ENCODE results near the gene PRKCZ. TPM values are rescaled to one million over a fixed set of nuclear protein-coding genes. Genes with fewer than 3 reads are reported as not detected.
"Not testable (repeated sequence)": the region's sequence is repeated elsewhere in the genome, so short reads cannot be mapped to it uniquely, and the experiment has no call there.

Gene PRKCZ
- total RNA-seq, 1 donor from 2014 or later = 120 TPM

- DNase-seq = no peak
- no peak overlapping the region for H3K4me3 Mint-ChIP-seq (ENCODE audit: unreplicated experiment)
- peaks cover 4% of the 10 kb centered on the region for H3K9me3 Mint-ChIP-seq (ENCODE audit: unreplicated experiment)
- no peaks in the 10 kb centered on the region for H3K4me1 Mint-ChIP-seq (ENCODE audit: low read depth, unreplicated experiment)
- no peaks in the 10 kb centered on the region for H3K36me3 Mint-ChIP-seq (ENCODE audit: unreplicated experiment)
- no peak for TF ChIP-seq CTCF (IDR thresholded peaks at IDR 0.05; ENCODE audit: partially characterized antibody, unreplicated experiment)
- H3K27me3 Mint-ChIP-seq (ENCODE audit: unreplicated experiment) = no peaks in the 10 kb centered on the region
- H3K27ac Mint-ChIP-seq (ENCODE audit: unreplicated experiment) = no peak overlapping the region
Measured at GRCh38 chr1:2145946-2146835, 96.0 kb downstream of the PRKCZ start.

GRCh38 chr1:2146836-2147517 is 96.8 kb downstream of the PRKCZ start:
- H3K36me3 Mint-ChIP-seq (ENCODE audit: unreplicated experiment) = no peaks in the 10 kb centered on the region
- no peaks in the 10 kb centered on the region for H3K27me3 Mint-ChIP-seq (ENCODE audit: unreplicated experiment)
- TF ChIP-seq CTCF (IDR thresholded peaks at IDR 0.05; ENCODE audit: partially characterized antibody, unreplicated experiment) = no peak
- DNase-seq = peak; percentile 7
- no peak overlapping the region for H3K4me3 Mint-ChIP-seq (ENCODE audit: unreplicated experiment)
- peaks cover 4% of the 10 kb centered on the region for H3K9me3 Mint-ChIP-seq (ENCODE audit: unreplicated experiment)
- H3K27ac Mint-ChIP-seq (ENCODE audit: unreplicated experiment) = no peak overlapping the region
- H3K4me1 Mint-ChIP-seq (ENCODE audit: low read depth, unreplicated experiment) = no peaks in the 10 kb centered on the region

GRCh38 chr1:2147869-2148268 is 97.7 kb downstream of the PRKCZ start:
- H3K36me3 Mint-ChIP-seq (ENCODE audit: unreplicated experiment); DNase-seq; H3K9me3 Mint-ChIP-seq (ENCODE audit: unreplicated experiment); H3K27me3 Mint-ChIP-seq (ENCODE audit: unreplicated experiment); H3K4me3 Mint-ChIP-seq (ENCODE audit: unreplicated experiment); H3K27ac Mint-ChIP-seq (ENCODE audit: unreplicated experiment); H3K4me1 Mint-ChIP-seq (ENCODE audit: low read depth, unreplicated experiment): not testable (repeated sequence)

GRCh38 chr1:2148691-2149090 is 98.5 kb downstream of the PRKCZ start:
- Mint-ChIP-seq H3K9me3 (ENCODE audit: unreplicated experiment) (peaks cover 1% of the 10 kb centered on the region), H3K36me3 (ENCODE audit: unreplicated experiment) (no peaks in the 10 kb centered on the region), H3K4me3 (ENCODE audit: unreplicated experiment) (no peak overlapping the region), H3K27ac (ENCODE audit: unreplicated experiment) (no peak overlapping the region), H3K27me3 (ENCODE audit: unreplicated experiment) (peaks cover 1% of the 10 kb centered on the region), H3K4me1 (ENCODE audit: low read depth, unreplicated experiment) (no peaks in the 10 kb centered on the region)
- no peak for TF ChIP-seq CTCF (IDR thresholded peaks at IDR 0.05; ENCODE audit: partially characterized antibody, unreplicated experiment)
- no peak for DNase-seq

- H3K36me3 Mint-ChIP-seq (ENCODE audit: unreplicated experiment) = peaks cover 10% of the 10 kb centered on the region
- H3K4me1 Mint-ChIP-seq (ENCODE audit: low read depth, unreplicated experiment) = peaks cover 8% of the 10 kb centered on the region
- H3K27ac Mint-ChIP-seq (ENCODE audit: unreplicated experiment) = no peak overlapping the region
- no peak for TF ChIP-seq CTCF (IDR thresholded peaks at IDR 0.05; ENCODE audit: partially characterized antibody, unreplicated experiment)
- peaks cover 12% of the 10 kb centered on the region for H3K9me3 Mint-ChIP-seq (ENCODE audit: unreplicated experiment)
- DNase-seq = no peak
- H3K4me3 Mint-ChIP-seq (ENCODE audit: unreplicated experiment) = no peak overlapping the region
- H3K27me3 Mint-ChIP-seq (ENCODE audit: unreplicated experiment) = peaks cover 7% of the 10 kb centered on the region
Measured at GRCh38 chr1:2150801-2151200, 100.6 kb downstream of the PRKCZ start.

Measured in glutamatergic neuron (in vitro differentiated cells).